GM23248 (cell line): ENCODE data around the gene HK3. TPM values are rescaled to one million over a fixed set of nuclear protein-coding genes. Genes with fewer than 3 reads are reported as not detected.

Experiments
- DNase-seq: peaks from one replicate; pipeline ENCODE4 v3.0.0-alpha.2; 2015
- H2AFZ ChIP-seq: fragments of 200-600 bp; sonication (generic); 2 replicates; pipeline ENCODE4 v1.6.1; 2016; ENCODE audit warnings: antibody characterized with exemption
- H3F3A ChIP-seq: fragments of 200-600 bp; sonication (generic); 2 replicates; pipeline ENCODE4 v1.6.1; 2016; ENCODE audit warnings: mild to moderate bottlenecking, antibody characterized with exemption, mixed run types; ENCODE audit not compliant: insufficient read depth
- H3K27ac ChIP-seq: fragments of 200-600 bp; sonication (generic); 2 replicates; pipeline ENCODE4 v1.5.1; 2016; ENCODE audit warnings: mild to moderate bottlenecking
- H3K27me3 ChIP-seq: fragments of 200-600 bp; sonication (generic); replicated peaks from 2 replicates; pipeline ENCODE4 v1.6.1; 2016; ENCODE audit warnings: mild to moderate bottlenecking; ENCODE audit not compliant: insufficient read depth
- H3K36me3 ChIP-seq: fragments of 200-600 bp; sonication (generic); 2 replicates; pipeline ENCODE4 v1.6.1; 2016; ENCODE audit warnings: low read depth, mild to moderate bottlenecking
- H3K4me1 ChIP-seq: fragments of 200-600 bp; sonication (generic); 2 replicates; pipeline ENCODE4 v1.6.1; 2016; ENCODE audit warnings: mild to moderate bottlenecking; ENCODE audit not compliant: insufficient read depth
- H3K4me2 ChIP-seq: fragments of 200-600 bp; sonication (generic); one replicate; pipeline ENCODE4 v1.6.1; 2016; ENCODE audit warnings: mild to moderate bottlenecking; ENCODE audit not compliant: unreplicated experiment
- H3K4me3 ChIP-seq: fragments of 200-600 bp; sonication (generic); 2 replicates; pipeline ENCODE4 v1.5.1; 2016; ENCODE audit warnings: mild to moderate bottlenecking
- H3K79me2 ChIP-seq: fragments of 200-600 bp; sonication (generic); 2 replicates; pipeline ENCODE4 v1.6.1; 2016; ENCODE audit warnings: mild to moderate bottlenecking; ENCODE audit not compliant: insufficient read depth
- H3K9ac ChIP-seq: fragments of 200-600 bp; sonication (generic); 2 replicates; pipeline ENCODE4 v1.6.1; 2016; ENCODE audit warnings: mild to moderate bottlenecking
- H3K9me2 ChIP-seq: fragments of 200-600 bp; sonication (generic); 2 replicates; pipeline ENCODE4 v1.6.1; 2016; ENCODE audit warnings: mixed run types, mild to moderate bottlenecking, moderate library complexity; ENCODE audit not compliant: insufficient read depth
- H3K9me3 ChIP-seq: fragments of 200-600 bp; sonication (generic); one replicate; pipeline ENCODE4 v1.6.1; 2017; ENCODE audit warnings: low read depth
- H4K20me1 ChIP-seq: fragments of 200-600 bp; sonication (generic); 2 replicates; pipeline ENCODE4 v1.6.0; 2016; ENCODE audit not compliant: insufficient read depth
- EZH2 ChIP-seq: fragments of 200-600 bp; sonication (generic); IDR thresholded peaks from 2 replicates; pipeline ENCODE4 v1.6.1; 2018; ENCODE audit warnings: antibody characterized with exemption, mild to moderate bottlenecking; ENCODE audit not compliant: insufficient read depth, poor library complexity, severe bottlenecking
- EZH2phosphoT487 ChIP-seq: fragments of 200-600 bp; sonication (generic); IDR thresholded peaks from 2 replicates; pipeline ENCODE4 v1.6.1; 2018; ENCODE audit warnings: antibody characterized with exemption, moderate library complexity, mild to moderate bottlenecking, low read depth; ENCODE audit not compliant: insufficient read depth
- WGBS, 2 experiments: methylation state at CpG; one replicate each; pipeline ENCODE4 v1.1.6; 2015 to 2017; ENCODE audit warnings: low lambda C conversion rate in 2 of 2, low coverage in 1 of 2; ENCODE audit errors: missing lambda C conversion rate in 2 of 2; 5-methylcytosine and 5-hydroxymethylcytosine counted together
- in situ Hi-C: fragments of 300-500 bp; cut with MboI; formaldehyde crosslinking; loops from 2 replicates; pipeline ENCODE4 v1.15.0; 2020
- polyA plus RNA-seq: library from polyadenylated mRNA; unstranded; fragments of >200 nt; fragmentation: Nextera tagmentation; extraction: Ambion mirVana; gene quantifications from 2 replicates; pipeline ENCODE4 v1.2.1, GENCODE V29; 2016
- total RNA-seq: library from RNA; depleted of rRNA; stranded (reverse); fragments of >200 nt; shearing (Covaris generic); gene quantifications from 2 replicates; pipeline ENCODE4 v1.2.3, GENCODE V29; 2014

Gene HK3
- total and polyA plus RNA-seq, 2 experiments from 2014 or later: not detected

- H2AFZ ChIP-seq: no peak overlapping the region
- TF ChIP-seq EZH2phosphoT487: no peak
- no peak for TF ChIP-seq EZH2
- DNase-seq: no peak
- no peak overlapping the region for H3K27ac ChIP-seq
- H3K36me3 ChIP-seq: no peaks in the 10 kb centered on the region
- H3K4me3 ChIP-seq: no peak overlapping the region
- H3K4me2 ChIP-seq: no peak overlapping the region
- no peaks in the 10 kb centered on the region for H4K20me1 ChIP-seq
- no peaks in the 10 kb centered on the region for H3F3A ChIP-seq
- WGBS, 2 experiments: 67 to 72% methylated on average over 27 of the region's 27 CpGs
- peaks cover 23% of the 10 kb centered on the region for H3K27me3 ChIP-seq
- H3K4me1 ChIP-seq: no peaks in the 10 kb centered on the region
- H3K9me2 ChIP-seq: no peaks in the 10 kb centered on the region
- no peaks in the 10 kb centered on the region for H3K9me3 ChIP-seq
- H3K9ac ChIP-seq: no peak overlapping the region
- in situ Hi-C loops: no loop called here
- no peaks in the 10 kb centered on the region for H3K79me2 ChIP-seq
Observed at GRCh38 chr5:176888016-176888864, 10.9 kb downstream of the HK3 start.

- Histone ChIP-seq H3K9ac (no peak overlapping the region), H3K27ac (no peak overlapping the region), H3K4me3 (no peak overlapping the region), H3K79me2 (no peaks in the 10 kb centered on the region), H3K4me2 (no peak overlapping the region), H3F3A (no peaks in the 10 kb centered on the region), H3K27me3 (peaks cover 14% of the 10 kb centered on the region), H3K9me3 (no peaks in the 10 kb centered on the region), H4K20me1 (no peaks in the 10 kb centered on the region), H2AFZ (no peak overlapping the region), H3K4me1 (no peaks in the 10 kb centered on the region), H3K36me3 (no peaks in the 10 kb centered on the region), H3K9me2 (no peaks in the 10 kb centered on the region)
- TF ChIP-seq EZH2phosphoT487: no peak
- no peak for TF ChIP-seq EZH2
- in situ Hi-C loops: no loop called here
- WGBS, 2 experiments: 60 to 67% methylated on average over 27 to 28 of the region's 28 CpGs
- DNase-seq: no peak
Observed at GRCh38 chr5:176887252-176887849, 11.8 kb downstream of the HK3 start.

- in situ Hi-C loops: no loop called here
- WGBS, 2 experiments: 60 to 67% methylated on average over 13 of the region's 13 CpGs
Observed at GRCh38 chr5:176886336-176887251, 12.6 kb downstream of the HK3 start.

GRCh38 chr5:176884571-176884890 lies 14.6 kb downstream of the HK3 start:
- Histone ChIP-seq H3K9me2 (no peaks in the 10 kb centered on the region), H3K4me3 (no peak overlapping the region), H3K79me2 (no peaks in the 10 kb centered on the region), H3K36me3 (no peaks in the 10 kb centered on the region), H3K4me2 (no peak overlapping the region), H4K20me1 (no peaks in the 10 kb centered on the region), H3F3A (no peaks in the 10 kb centered on the region), H3K9me3 (no peaks in the 10 kb centered on the region), H3K27ac (no peak overlapping the region), H3K27me3 (0 out of 2 replicates have a peak, but pooled peaks cover 3% of the 10 kb centered on the region), H3K9ac (no peak overlapping the region), H3K4me1 (no peaks in the 10 kb centered on the region), H2AFZ (no peak overlapping the region)
- DNase-seq: no peak
- TF ChIP-seq EZH2phosphoT487 (no peak), EZH2 (no peak)
- WGBS, 2 experiments: 47 to 61% methylated on average over 4 of the region's 4 CpGs
- in situ Hi-C loops: no loop called here

More at GRCh38 chr5:176886336-176887251, 12.6 kb downstream of the HK3 start:
- Histone ChIP-seq H3K27ac (no peak overlapping the region), H3K4me3 (no peak overlapping the region), H3F3A (no peaks in the 10 kb centered on the region), H3K9me3 (no peaks in the 10 kb centered on the region), H3K4me2 (no peak overlapping the region), H4K20me1 (no peaks in the 10 kb centered on the region), H3K4me1 (no peaks in the 10 kb centered on the region), H3K36me3 (no peaks in the 10 kb centered on the region), H3K9me2 (no peaks in the 10 kb centered on the region), H3K27me3 (peaks cover 7% of the 10 kb centered on the region), H3K79me2 (no peaks in the 10 kb centered on the region), H2AFZ (no peak overlapping the region), H3K9ac (no peak overlapping the region)
- TF ChIP-seq EZH2phosphoT487 (no peak), EZH2 (no peak)
- no peak for DNase-seq
